Activated T-helper 1 cell treated with anti-CD3 and anti-CD28 coated beads, Interleukin-12 subunit alpha, Interleukin-12 subunit beta, Interleukin-2, Interleukin-4 antibody, amounts not matched to agents 30 ng/mL and 10 ng/mL and 1 ng/mL, durations not matched to agents 14 hours and 24 hours and 36 hours (primary cell): ENCODE data around the gene CHST12. TPM values are rescaled to one million over a fixed set of nuclear protein-coding genes. Genes with fewer than 3 reads are reported as not detected.
A peak's percentile ranks its signal among the peaks of the same experiment; 100 is the strongest.
"Not testable (repeated sequence)": the region's sequence is repeated elsewhere in the genome, so short reads cannot be mapped to it uniquely, and the experiment has no call there.

Experiments used
- DNase-seq: peaks from one replicate; pipeline ENCODE4 v3.0.0; 2021; ENCODE audit warnings: low spot score
- H3K27ac Mint-ChIP-seq: one replicate; pipeline ENCODE4 v1.8.0; 2021; ENCODE audit warnings: mild to moderate bottlenecking, mixed read lengths
- H3K27me3 Mint-ChIP-seq: one replicate; pipeline ENCODE4 v1.8.0; 2022; ENCODE audit warnings: mild to moderate bottlenecking, moderate library complexity, mixed read lengths; ENCODE audit not compliant: insufficient read depth
- H3K36me3 Mint-ChIP-seq: one replicate; pipeline ENCODE4 v1.8.0; 2021; ENCODE audit warnings: low read depth, mixed read lengths
- H3K4me1 Mint-ChIP-seq: one replicate; pipeline ENCODE4 v1.8.0; 2021; ENCODE audit warnings: low read depth, mixed read lengths
- H3K4me3 Mint-ChIP-seq: one replicate; pipeline ENCODE4 v1.8.0; 2021; ENCODE audit warnings: mild to moderate bottlenecking, moderate library complexity, mixed read lengths
- H3K9me3 Mint-ChIP-seq: one replicate; pipeline ENCODE4 v1.8.0; 2021; ENCODE audit warnings: mixed read lengths
- intact Hi-C: fragments of 100-400 bp; cut with micrococcal nuclease; formaldehyde crosslinking; loops from one replicate; pipeline ENCODE4 v1.15.1; 2024
- total RNA-seq: library from RNA; stranded (reverse); gene quantifications from 2 replicates; pipeline ENCODE4 v1.2.3, GENCODE V29; 2022

The CHST12 gene
- total RNA-seq, 1 donor from 2014 or later, result 9.9 TPM

- no peaks in the 10 kb centered on the region for H3K4me1 Mint-ChIP-seq
- no peak for DNase-seq
- intact Hi-C loops, result no loop called here
- H3K27ac Mint-ChIP-seq, result no peak overlapping the region
- peaks cover 48% of the 10 kb centered on the region for H3K36me3 Mint-ChIP-seq
- no peak overlapping the region for H3K4me3 Mint-ChIP-seq
- no peaks in the 10 kb centered on the region for H3K9me3 Mint-ChIP-seq
- no peaks in the 10 kb centered on the region for H3K27me3 Mint-ChIP-seq
These were observed 32.1 kb upstream of the CHST12 start for GRCh38 chr7:2371329-2371728.

- DNase-seq, result no peak
These were observed 30.7 kb upstream of the CHST12 start for GRCh38 chr7:2372724-2373123.

GRCh38 chr7:2373124-2373556 is 30.3 kb upstream of the CHST12 start:
- peaks cover 5% of the 10 kb centered on the region for H3K4me1 Mint-ChIP-seq
- peaks cover 54% of the 10 kb centered on the region for H3K36me3 Mint-ChIP-seq
- DNase-seq, result no peak
- H3K27me3 Mint-ChIP-seq, result no peaks in the 10 kb centered on the region
- intact Hi-C loops, result no loop called here
- H3K4me3 Mint-ChIP-seq, result no peak overlapping the region
- H3K9me3 Mint-ChIP-seq, result no peaks in the 10 kb centered on the region
- H3K27ac Mint-ChIP-seq, result no peak overlapping the region

More at GRCh38 chr7:2372724-2373123, 30.7 kb upstream of the CHST12 start:
- intact Hi-C loops, result no loop called here
- no peaks in the 10 kb centered on the region for H3K9me3 Mint-ChIP-seq
- peaks cover 52% of the 10 kb centered on the region for H3K36me3 Mint-ChIP-seq
- H3K4me3 Mint-ChIP-seq, result no peak overlapping the region
- no peak overlapping the region for H3K27ac Mint-ChIP-seq
- no peaks in the 10 kb centered on the region for H3K27me3 Mint-ChIP-seq
- H3K4me1 Mint-ChIP-seq, result peaks cover 5% of the 10 kb centered on the region

- no peak overlapping the region for H3K27ac Mint-ChIP-seq
These were observed 29.8 kb upstream of the CHST12 start for GRCh38 chr7:2373646-2374045.

GRCh38 chr7:2374401-2374800 is 29.0 kb upstream of the CHST12 start:
- H3K36me3 Mint-ChIP-seq, result peaks cover 56% of the 10 kb centered on the region
- peaks cover 5% of the 10 kb centered on the region for H3K4me1 Mint-ChIP-seq
- H3K4me3 Mint-ChIP-seq, result no peak overlapping the region
- no peaks in the 10 kb centered on the region for H3K27me3 Mint-ChIP-seq
- H3K27ac Mint-ChIP-seq, result no peak overlapping the region
- DNase-seq, result no peak
- no peaks in the 10 kb centered on the region for H3K9me3 Mint-ChIP-seq
- intact Hi-C loops, result no loop called here

More at GRCh38 chr7:2373646-2374045, 29.8 kb upstream of the CHST12 start:
- no peaks in the 10 kb centered on the region for H3K9me3 Mint-ChIP-seq
- intact Hi-C loops, result no loop called here
- H3K27me3 Mint-ChIP-seq, result no peaks in the 10 kb centered on the region
- no peak overlapping the region for H3K4me3 Mint-ChIP-seq
- peaks cover 56% of the 10 kb centered on the region for H3K36me3 Mint-ChIP-seq
- DNase-seq, result no peak
- H3K4me1 Mint-ChIP-seq, result peaks cover 5% of the 10 kb centered on the region

- no peak overlapping the region for H3K27ac Mint-ChIP-seq
- H3K4me3 Mint-ChIP-seq, result no peak overlapping the region
- peaks cover 57% of the 10 kb centered on the region for H3K36me3 Mint-ChIP-seq
- DNase-seq, result no peak
- H3K9me3 Mint-ChIP-seq, result no peaks in the 10 kb centered on the region
- intact Hi-C loops, result no loop called here
- peaks cover 5% of the 10 kb centered on the region for H3K4me1 Mint-ChIP-seq
- no peaks in the 10 kb centered on the region for H3K27me3 Mint-ChIP-seq
These were observed 28.3 kb upstream of the CHST12 start for GRCh38 chr7:2374830-2375728.

- DNase-seq, result no peak
- Mint-ChIP-seq H3K36me3 (peaks cover 61% of the 10 kb centered on the region), H3K4me3 (no peak overlapping the region), H3K9me3 (no peaks in the 10 kb centered on the region), H3K27me3 (no peaks in the 10 kb centered on the region), H3K27ac (no peak overlapping the region), H3K4me1 (peaks cover 5% of the 10 kb centered on the region)
- intact Hi-C loops, result no loop called here
These were observed 26.9 kb upstream of the CHST12 start for GRCh38 chr7:2376351-2377154.

- H3K27me3 Mint-ChIP-seq, DNase-seq, H3K4me1 Mint-ChIP-seq, H3K4me3 Mint-ChIP-seq, H3K27ac Mint-ChIP-seq, H3K9me3 Mint-ChIP-seq, intact Hi-C loops: not testable (repeated sequence)
- peaks cover 55% of the 10 kb centered on the region for H3K36me3 Mint-ChIP-seq
These were observed 25.9 kb upstream of the CHST12 start for GRCh38 chr7:2377492-2377891.

GRCh38 chr7:2378125-2378524 is 25.3 kb upstream of the CHST12 start:
- H3K4me1 Mint-ChIP-seq, intact Hi-C loops, H3K27me3 Mint-ChIP-seq, H3K27ac Mint-ChIP-seq, H3K4me3 Mint-ChIP-seq, DNase-seq, H3K9me3 Mint-ChIP-seq: not testable (repeated sequence)
- peaks cover 53% of the 10 kb centered on the region for H3K36me3 Mint-ChIP-seq

GRCh38 chr7:2379161-2379560 is 24.2 kb upstream of the CHST12 start:
- no peak for DNase-seq
- intact Hi-C loops, result no loop called here
- H3K36me3 Mint-ChIP-seq, result peaks cover 49% of the 10 kb centered on the region
- H3K27me3 Mint-ChIP-seq, result no peaks in the 10 kb centered on the region
- peaks cover 5% of the 10 kb centered on the region for H3K4me1 Mint-ChIP-seq
- H3K9me3 Mint-ChIP-seq, result no peaks in the 10 kb centered on the region
- H3K27ac Mint-ChIP-seq, result peak overlapping the region; percentile 5
- no peak overlapping the region for H3K4me3 Mint-ChIP-seq

- no peaks in the 10 kb centered on the region for H3K27me3 Mint-ChIP-seq
- no peak for DNase-seq
- no peaks in the 10 kb centered on the region for H3K9me3 Mint-ChIP-seq
- intact Hi-C loops, result no loop called here
- H3K4me1 Mint-ChIP-seq, result peaks cover 5% of the 10 kb centered on the region
- no peak overlapping the region for H3K4me3 Mint-ChIP-seq
- H3K27ac Mint-ChIP-seq, result no peak overlapping the region
- peaks cover 49% of the 10 kb centered on the region for H3K36me3 Mint-ChIP-seq
These were observed 23.5 kb upstream of the CHST12 start for GRCh38 chr7:2379821-2380450.

- H3K4me3 Mint-ChIP-seq, result no peak overlapping the region
- intact Hi-C loops, result no loop called here
- H3K4me1 Mint-ChIP-seq, result peaks cover 5% of the 10 kb centered on the region
- no peak for DNase-seq
- H3K27ac Mint-ChIP-seq, result no peak overlapping the region
- peaks cover 44% of the 10 kb centered on the region for H3K36me3 Mint-ChIP-seq
- H3K9me3 Mint-ChIP-seq, result no peaks in the 10 kb centered on the region
- no peaks in the 10 kb centered on the region for H3K27me3 Mint-ChIP-seq
These were observed 22.9 kb upstream of the CHST12 start for GRCh38 chr7:2380461-2380860.

- no peaks in the 10 kb centered on the region for H3K9me3 Mint-ChIP-seq
- intact Hi-C loops, result no loop called here
- no peaks in the 10 kb centered on the region for H3K27me3 Mint-ChIP-seq
- no peak overlapping the region for H3K4me3 Mint-ChIP-seq
- no peak for DNase-seq
- H3K27ac Mint-ChIP-seq, result no peak overlapping the region
- peaks cover 5% of the 10 kb centered on the region for H3K4me1 Mint-ChIP-seq
- H3K36me3 Mint-ChIP-seq, result peaks cover 38% of the 10 kb centered on the region
These were observed 22.2 kb upstream of the CHST12 start for GRCh38 chr7:2381227-2381626.
